ENCODE results near the gene CHST11. TPM values are rescaled to one million over a fixed set of nuclear protein-coding genes. Genes with fewer than 3 reads are reported as not detected.

Gene CHST11
- total and polyA plus RNA-seq, 9 of the 15 experiments (the other 6 are each of a cell fraction or from before 2014, with no cell fraction given) = 2.3 to 38.7 (median 15.0) TPM

- TF ChIP-seq, protein P1, sequence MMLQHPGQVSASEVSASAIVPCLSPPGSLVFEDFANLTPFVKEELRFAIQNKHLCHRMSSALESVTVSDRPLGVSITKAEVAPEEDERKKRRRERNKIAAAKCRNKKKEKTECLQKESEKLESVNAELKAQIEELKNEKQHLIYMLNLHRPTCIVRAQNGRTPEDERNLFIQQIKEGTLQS (IDR thresholded peaks at IDR 0.05) = peak; percentile 87
- TF ChIP-seq, protein P1 (CRISPR knock-in tag; conservative IDR thresholded peaks at IDR 0.05) = no peak
- TF ChIP-seq ZNF583 (CRISPR knock-in tag; IDR thresholded peaks at IDR 0.05) (no peak), ZNF444 (CRISPR knock-in tag; IDR thresholded peaks at IDR 0.05) (no peak), PML (IDR thresholded peaks at IDR 0.05; ENCODE audit: low read length) (no peak), SETDB1 (IDR thresholded peaks at IDR 0.05; ENCODE audit: low read length) (no peak), AFF1 (IDR thresholded peaks at IDR 0.05; ENCODE audit: low read depth in 1 of 2, partially characterized antibody in 2 of 2) (no peak), HNRNPK (IDR thresholded peaks at IDR 0.05; ENCODE audit: low read depth, low read length, poor library complexity, severe bottlenecking) (no peak), SUPT5H (IDR thresholded peaks at IDR 0.05) (no peak), PTRF (tag; IDR thresholded peaks at IDR 0.05) (no peak), ZNF124 (CRISPR knock-in tag; IDR thresholded peaks at IDR 0.05) (no peak), PHB2 (IDR thresholded peaks at IDR 0.05; ENCODE audit: low read depth) (no peak), FOXJ2 (tag; IDR thresholded peaks at IDR 0.05) (no peak), MED1 (CRISPR knock-in tag; IDR thresholded peaks at IDR 0.05; ENCODE audit: borderline replicate concordance) (no peak), SRSF3 (IDR thresholded peaks at IDR 0.05; ENCODE audit: insufficient read depth, low read length) (no peak), ZNF445 (CRISPR knock-in tag; IDR thresholded peaks at IDR 0.05; ENCODE audit: low read depth) (no peak), CSDE1 (IDR thresholded peaks at IDR 0.05) (no peak), ZNF696 (CRISPR knock-in tag; conservative IDR thresholded peaks at IDR 0.05) (no peak), KLF6 (CRISPR knock-in tag; IDR thresholded peaks at IDR 0.05; ENCODE audit: borderline replicate concordance) (no peak), FOXK1 (CRISPR knock-in tag; IDR thresholded peaks at IDR 0.05; ENCODE audit: borderline replicate concordance) (no peak), MTA1 (IDR thresholded peaks at IDR 0.05; ENCODE audit: borderline replicate concordance) (no peak), ETS2 (tag; IDR thresholded peaks at IDR 0.05; ENCODE audit: borderline replicate concordance, poor library complexity, severe bottlenecking) (no peak), ARNT (IDR thresholded peaks at IDR 0.05) (no peak), EP300 (IDR thresholded peaks at IDR 0.05; ENCODE audit: low read length) (peak; percentile 27; the same call in 1 of the 2 replicates)
- TF ChIP-seq, protein P2, sequence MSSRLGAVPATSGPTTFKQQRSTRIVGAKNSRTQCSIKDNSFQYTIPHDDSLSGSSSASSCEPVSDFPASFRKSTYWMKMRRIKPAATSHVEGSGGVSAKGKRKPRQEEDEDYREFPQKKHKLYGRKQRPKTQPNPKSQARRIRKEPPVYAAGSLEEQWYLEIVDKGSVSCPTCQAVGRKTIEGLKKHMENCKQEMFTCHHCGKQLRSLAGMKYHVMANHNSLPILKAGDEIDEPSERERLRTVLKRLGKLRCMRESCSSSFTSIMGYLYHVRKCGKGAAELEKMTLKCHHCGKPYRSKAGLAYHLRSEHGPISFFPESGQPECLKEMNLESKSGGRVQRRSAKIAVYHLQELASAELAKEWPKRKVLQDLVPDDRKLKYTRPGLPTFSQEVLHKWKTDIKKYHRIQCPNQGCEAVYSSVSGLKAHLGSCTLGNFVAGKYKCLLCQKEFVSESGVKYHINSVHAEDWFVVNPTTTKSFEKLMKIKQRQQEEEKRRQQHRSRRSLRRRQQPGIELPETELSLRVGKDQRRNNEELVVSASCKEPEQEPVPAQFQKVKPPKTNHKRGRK (tag; IDR thresholded peaks at IDR 0.05) = no peak
These were observed 214.8 kb downstream of the CHST11 start (continued) for GRCh38 chr12:104671409-104672095.
